GM12892 (cell line): Measurements from ENCODE around the gene EXOC3L1.

ENCODE experiments used
- POLR2A ChIP-seq: IDR thresholded peaks from 2 replicates; pipeline ENCODE4 v1.6.1; 2011; ENCODE audit warnings: low read depth, low read length, control low read depth
- POLR2AphosphoS5 ChIP-seq: IDR thresholded peaks from 2 replicates; pipeline ENCODE4 v1.6.1; 2011; ENCODE audit warnings: low read depth, low read length, control low read depth
- TAF1 ChIP-seq: IDR thresholded peaks from 2 replicates; pipeline ENCODE4 v1.6.1; 2011; ENCODE audit warnings: low read depth, mild to moderate bottlenecking, control low read depth, low read length, borderline replicate concordance

GRCh38 chr16:67144943-67145342 lies 45.0 kb downstream of the EXOC3L1 start:
- TF ChIP-seq POLR2A: no peak
- TF ChIP-seq POLR2AphosphoS5: no peak
- no peak for TF ChIP-seq TAF1
